ENCODE data around the gene FAM110D. TPM values are rescaled to one million over a fixed set of nuclear protein-coding genes. Genes with fewer than 3 reads are reported as not detected.

Gene FAM110D
- total and polyA plus RNA-seq, 7 experiments from 2014 or later: not detected

DNA sequence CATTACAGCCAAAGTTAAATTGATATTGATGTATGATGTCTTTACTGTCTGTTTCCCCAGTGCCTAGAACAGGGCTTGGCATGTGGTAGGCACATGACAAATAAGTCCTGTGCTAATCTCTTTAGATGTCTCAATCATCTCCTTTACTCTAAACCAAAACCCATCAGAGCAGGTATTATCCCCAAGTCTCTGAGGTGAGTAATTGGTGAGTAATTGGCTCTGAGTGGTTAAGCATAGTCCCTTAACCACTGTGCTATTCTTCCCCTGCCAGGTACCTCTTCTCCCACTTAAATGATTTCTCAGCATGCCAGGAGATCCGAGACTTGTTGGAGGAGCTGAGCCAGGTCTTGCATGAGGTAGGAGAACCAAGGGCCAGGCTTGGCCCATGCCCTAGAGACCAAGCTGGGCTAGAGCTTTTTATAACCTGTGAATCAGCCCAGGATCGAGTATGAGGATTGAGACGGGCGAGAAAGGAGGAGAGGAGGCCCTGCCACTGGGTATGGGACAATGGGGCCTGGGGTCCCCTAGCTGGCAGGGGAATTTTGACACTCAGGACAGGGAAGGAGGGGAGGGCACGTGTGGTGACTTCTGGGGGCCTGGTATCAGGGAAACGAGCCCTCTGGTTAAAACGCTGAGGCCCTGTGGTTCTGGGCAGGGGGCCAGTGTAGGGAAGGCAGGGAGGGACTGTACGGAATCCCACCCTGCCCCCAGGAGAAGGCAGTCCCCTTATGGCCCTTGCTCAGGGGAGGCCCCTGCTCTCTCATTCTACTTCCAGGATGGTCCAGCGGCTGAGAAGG, 22.9 kb downstream of the FAM110D start:
- CTCF ChIA-PET: no interaction called here
- Mint-ChIP-seq H3K27me3 (no peaks in the 10 kb centered on the region), H3K9me3 (peaks cover 0 to 2% (median 0%) of the 10 kb centered on the region in 11 donors), H3K4me3 (no peak overlapping the region), H3K4me1 (peaks cover 0 to 4% (median 0%) of the 10 kb centered on the region in 7 donors), H3K36me3 (no peaks in the 10 kb centered on the region), H3K27ac (peak overlapping the region in 2 of 9 donors; percentile 35 to 72)
- Histone ChIP-seq H3K9me3 (ENCODE audit: control insufficient read depth in 2 of 3, low read length in 3 of 3) (no peaks in the 10 kb centered on the region), H3K4me3 (ENCODE audit: low read length) (no peak overlapping the region), H3K36me3 (ENCODE audit: control insufficient read depth in 2 of 3, insufficient read depth in 3 of 3, low read length in 3 of 3) (no peaks in the 10 kb centered on the region), H3K4me1 (ENCODE audit: control insufficient read depth in 2 of 2, insufficient read depth in 2 of 2, low read length in 2 of 2) (no peaks in the 10 kb centered on the region), H3K27ac (ENCODE audit: low read depth, low read length) (no peak overlapping the region), H3K27me3 (ENCODE audit: control insufficient read depth in 2 of 2, insufficient read depth in 2 of 2, low read length in 2 of 2) (no peaks in the 10 kb centered on the region)
- no peak for ATAC-seq
- DNase-seq: no peak
- POLR2A ChIA-PET: interaction anchor here (0.6 kb wide), 1 partner anchor 210 kb away, joined by 3 read pairs; no protein-coding TSS in a partner anchor
- intact Hi-C loops (cut with micrococcal nuclease): no loop called here

DNA sequence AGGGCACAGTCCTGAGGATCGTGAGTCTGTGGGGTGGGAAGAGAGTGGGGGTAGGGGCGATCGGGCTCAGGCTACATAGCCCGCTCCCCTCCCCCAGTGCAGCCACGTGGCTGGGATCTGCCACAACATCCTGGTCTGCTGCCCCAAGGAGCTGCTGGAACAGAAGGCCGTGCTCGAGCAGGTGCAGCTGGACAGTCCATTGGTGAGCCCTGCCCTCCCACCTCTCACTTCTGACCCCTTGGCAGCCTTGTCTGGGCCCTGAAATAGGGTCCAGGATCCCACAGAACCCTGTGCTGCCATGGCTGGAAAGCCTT, 23.5 kb downstream of the FAM110D start:
- ATAC-seq: no peak
- Histone ChIP-seq H3K4me1 (ENCODE audit: control insufficient read depth in 2 of 2, insufficient read depth in 2 of 2, low read length in 2 of 2) (no peaks in the 10 kb centered on the region), H3K27ac (ENCODE audit: low read depth, low read length) (no peak overlapping the region), H3K4me3 (ENCODE audit: low read length) (no peak overlapping the region), H3K9me3 (ENCODE audit: control insufficient read depth in 2 of 3, low read length in 3 of 3) (no peaks in the 10 kb centered on the region), H3K36me3 (ENCODE audit: control insufficient read depth in 2 of 3, insufficient read depth in 3 of 3, low read length in 3 of 3) (no peaks in the 10 kb centered on the region), H3K27me3 (ENCODE audit: control insufficient read depth in 2 of 2, insufficient read depth in 2 of 2, low read length in 2 of 2) (no peaks in the 10 kb centered on the region)
- Mint-ChIP-seq H3K4me1 (peaks cover 0 to 3% (median 0%) of the 10 kb centered on the region in 7 donors), H3K9me3 (peaks cover 0 to 2% (median 0%) of the 10 kb centered on the region in 11 donors), H3K4me3 (no peak overlapping the region), H3K27ac (no peak overlapping the region), H3K27me3 (no peaks in the 10 kb centered on the region), H3K36me3 (no peaks in the 10 kb centered on the region)
- intact Hi-C loops (cut with micrococcal nuclease): no loop called here
- CTCF ChIA-PET: no interaction called here
- no peak for DNase-seq
- POLR2A ChIA-PET: no interaction called here

DNA sequence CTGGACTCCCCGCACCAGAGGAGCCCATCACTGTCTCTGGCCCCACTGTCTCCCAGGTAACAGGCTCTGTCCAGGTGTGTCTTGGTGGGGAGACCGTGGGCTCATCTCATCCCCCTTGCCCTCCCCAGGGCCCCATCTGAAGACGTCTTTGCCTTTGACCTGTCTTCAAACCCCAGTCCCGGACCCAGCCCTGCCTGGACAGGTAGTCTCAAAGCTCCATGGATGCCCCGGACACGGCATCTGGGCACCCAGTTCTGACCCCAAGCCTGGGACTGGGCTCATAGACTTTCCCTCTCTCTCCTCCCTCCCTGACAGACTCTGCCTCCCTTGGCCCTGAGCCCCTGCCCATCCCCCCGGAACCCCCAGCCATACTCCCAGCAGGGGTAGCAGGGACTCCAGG, 25.2 kb downstream of the FAM110D start:
- Mint-ChIP-seq H3K36me3 (no peaks in the 10 kb centered on the region), H3K4me1 (peaks cover 0 to under 1% (median 0%) of the 10 kb centered on the region in 7 donors), H3K27ac (peak overlapping the region in 1 of 9 donors; percentile 11), H3K4me3 (no peak overlapping the region), H3K27me3 (no peaks in the 10 kb centered on the region), H3K9me3 (peaks cover 0 to 2% (median 0%) of the 10 kb centered on the region in 11 donors)
- Histone ChIP-seq H3K36me3 (ENCODE audit: control insufficient read depth in 2 of 3, insufficient read depth in 3 of 3, low read length in 3 of 3) (no peaks in the 10 kb centered on the region), H3K27ac (ENCODE audit: low read depth, low read length) (no peak overlapping the region), H3K4me3 (ENCODE audit: low read length) (no peak overlapping the region), H3K4me1 (ENCODE audit: control insufficient read depth in 2 of 2, insufficient read depth in 2 of 2, low read length in 2 of 2) (no peaks in the 10 kb centered on the region), H3K9me3 (ENCODE audit: control insufficient read depth in 2 of 3, low read length in 3 of 3) (no peaks in the 10 kb centered on the region), H3K27me3 (ENCODE audit: control insufficient read depth in 2 of 2, insufficient read depth in 2 of 2, low read length in 2 of 2) (no peaks in the 10 kb centered on the region)
- intact Hi-C loops (cut with micrococcal nuclease): no loop called here
- DNase-seq (no peak), ATAC-seq (no peak)
- POLR2A ChIA-PET: no interaction called here
- CTCF ChIA-PET: no interaction called here

DNA sequence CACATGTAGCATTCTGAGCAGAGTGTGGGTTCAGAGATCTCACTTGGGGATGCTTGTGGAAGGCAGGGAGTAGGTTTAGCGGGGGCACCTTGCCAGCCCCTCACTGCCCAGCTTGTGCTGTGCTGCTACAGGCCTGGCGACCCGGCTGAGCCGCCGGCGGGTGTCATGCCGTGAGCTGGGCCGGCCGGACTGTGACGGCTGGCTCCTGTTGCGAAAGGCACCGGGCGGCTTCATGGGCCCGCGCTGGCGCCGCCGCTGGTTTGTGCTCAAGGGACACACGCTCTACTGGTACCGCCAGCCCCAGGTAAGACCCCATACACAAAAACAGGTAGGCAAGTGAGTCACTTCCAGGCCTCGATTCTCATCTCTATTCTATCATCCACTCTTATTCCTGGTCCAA, 26.0 kb downstream of the FAM110D start:
- POLR2A ChIA-PET: interaction anchor here (0.6 kb wide), 1 partner anchor 17 kb away, joined by 3 read pairs; no protein-coding TSS in a partner anchor

DNA sequence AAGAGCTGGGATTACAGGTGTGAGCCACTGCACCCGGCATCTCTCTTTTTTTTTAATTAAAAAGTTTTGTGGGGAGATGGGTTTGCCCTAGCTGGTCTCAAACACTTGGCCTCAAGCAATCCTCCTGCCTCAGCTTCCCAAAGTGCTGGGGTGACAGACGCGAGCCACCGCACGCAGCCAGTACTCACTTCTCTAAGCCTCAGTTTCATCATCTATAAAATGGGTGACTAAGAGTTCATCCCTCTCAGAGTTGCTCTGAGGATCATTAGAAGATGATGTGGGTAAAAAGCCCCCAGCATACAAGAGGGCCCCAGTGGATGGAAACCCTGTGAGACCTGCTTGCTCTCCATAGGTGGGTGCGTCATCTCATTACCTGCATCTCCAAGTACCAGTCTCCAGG, 29.0 kb downstream of the FAM110D start:
- intact Hi-C loops (cut with micrococcal nuclease): no loop called here
- H3K9me3 ChIP-seq (ENCODE audit: control insufficient read depth in 2 of 3, low read length in 3 of 3): no peaks in the 10 kb centered on the region
- POLR2A ChIA-PET: no interaction called here
- no peaks in the 10 kb centered on the region for H3K36me3 ChIP-seq (ENCODE audit: control insufficient read depth in 2 of 3, insufficient read depth in 3 of 3, low read length in 3 of 3)
- Mint-ChIP-seq H3K27me3 (peaks cover 0 to 2% (median 0%) of the 10 kb centered on the region in 5 donors), H3K4me1 (peaks cover 6 to 22% (median 18%) of the 10 kb centered on the region in 7 donors), H3K9me3 (peaks cover 0 to 2% (median 0%) of the 10 kb centered on the region in 11 donors), H3K4me3 (no peak overlapping the region), H3K27ac (no peak overlapping the region), H3K36me3 (peaks cover 0 to 2% (median 0%) of the 10 kb centered on the region in 5 donors)
- no peak overlapping the region for H3K27ac ChIP-seq (ENCODE audit: low read depth, low read length)
- H3K4me1 ChIP-seq (ENCODE audit: control insufficient read depth in 2 of 2, insufficient read depth in 2 of 2, low read length in 2 of 2): peaks cover 0 to 8% of the 10 kb centered on the region in 2 donors
- CTCF ChIA-PET: interaction anchor here (0.6 to 1.1 kb wide), 3 partner anchors 14 to 336 kb away, joined by 3 to 6 read pairs (median 5); no protein-coding TSS in a partner anchor
- H3K4me3 ChIP-seq (ENCODE audit: low read length): no peak overlapping the region
- ATAC-seq (no peak), DNase-seq (no peak)
- H3K27me3 ChIP-seq (ENCODE audit: control insufficient read depth in 2 of 2, insufficient read depth in 2 of 2, low read length in 2 of 2): no peaks in the 10 kb centered on the region

More for the DNA sequence above, 26.0 kb downstream of the FAM110D start:
- Mint-ChIP-seq H3K9me3 (peaks cover 0 to 2% (median 0%) of the 10 kb centered on the region in 11 donors), H3K27me3 (no peaks in the 10 kb centered on the region), H3K4me3 (no peak overlapping the region), H3K27ac (no peak overlapping the region), H3K36me3 (no peaks in the 10 kb centered on the region), H3K4me1 (peaks cover 0 to 4% (median 0%) of the 10 kb centered on the region in 7 donors)
- no peak for DNase-seq
- Histone ChIP-seq H3K36me3 (ENCODE audit: control insufficient read depth in 2 of 3, insufficient read depth in 3 of 3, low read length in 3 of 3) (no peaks in the 10 kb centered on the region), H3K27ac (ENCODE audit: low read depth, low read length) (no peak overlapping the region), H3K27me3 (ENCODE audit: control insufficient read depth in 2 of 2, insufficient read depth in 2 of 2, low read length in 2 of 2) (no peaks in the 10 kb centered on the region), H3K9me3 (ENCODE audit: control insufficient read depth in 2 of 3, low read length in 3 of 3) (no peaks in the 10 kb centered on the region), H3K4me3 (ENCODE audit: low read length) (no peak overlapping the region), H3K4me1 (ENCODE audit: control insufficient read depth in 2 of 2, insufficient read depth in 2 of 2, low read length in 2 of 2) (no peaks in the 10 kb centered on the region)
- CTCF ChIA-PET: no interaction called here
- ATAC-seq: no peak
- intact Hi-C loops (cut with micrococcal nuclease): no loop called here

DNA sequence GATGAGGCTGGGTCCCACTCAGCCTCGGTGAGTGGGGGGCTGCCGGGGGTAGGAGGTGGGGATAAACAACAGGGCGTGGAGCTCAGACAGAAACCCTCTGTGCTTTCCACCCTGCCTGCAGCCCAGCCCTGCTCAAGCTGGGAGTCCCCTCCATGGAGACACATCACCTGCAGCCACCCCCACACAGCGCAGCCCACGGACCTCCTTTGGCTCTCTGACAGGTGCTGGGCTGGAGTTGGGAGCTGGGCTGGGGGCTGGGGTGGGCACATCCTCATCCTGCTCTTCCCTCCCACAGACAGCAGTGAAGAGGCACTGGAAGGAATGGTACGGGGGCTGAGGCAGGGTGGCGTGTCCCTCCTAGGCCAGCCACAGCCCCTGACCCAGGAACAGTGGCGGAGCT, 29.6 kb downstream of the FAM110D start:
- Mint-ChIP-seq H3K27me3 (peaks cover 0 to 2% (median 0%) of the 10 kb centered on the region in 5 donors), H3K4me3 (no peak overlapping the region), H3K4me1 (peaks cover 6 to 28% (median 18%) of the 10 kb centered on the region in 7 donors), H3K36me3 (peaks cover 0 to 2% (median 0%) of the 10 kb centered on the region in 5 donors), H3K27ac (no peak overlapping the region), H3K9me3 (peaks cover 0 to 2% (median 0%) of the 10 kb centered on the region in 11 donors)
- DNase-seq (no peak), ATAC-seq (no peak)
- no peaks in the 10 kb centered on the region for H3K9me3 ChIP-seq (ENCODE audit: control insufficient read depth in 2 of 3, low read length in 3 of 3)
- intact Hi-C loops (cut with micrococcal nuclease): no loop called here
- ChIA-PET POLR2A (no interaction called here), CTCF (interaction anchor here (1.4 kb wide), 1 partner anchor 18 kb away, joined by 4 read pairs; the partner anchor contains the start of gene ZNF593)
- H3K27me3 ChIP-seq (ENCODE audit: control insufficient read depth in 2 of 2, insufficient read depth in 2 of 2, low read length in 2 of 2): no peaks in the 10 kb centered on the region
- peaks cover 0 to 8% of the 10 kb centered on the region in 2 donors for H3K4me1 ChIP-seq (ENCODE audit: control insufficient read depth in 2 of 2, insufficient read depth in 2 of 2, low read length in 2 of 2)
- H3K4me3 ChIP-seq (ENCODE audit: low read length): no peak overlapping the region
- no peak overlapping the region for H3K27ac ChIP-seq (ENCODE audit: low read depth, low read length)
- no peaks in the 10 kb centered on the region for H3K36me3 ChIP-seq (ENCODE audit: control insufficient read depth in 2 of 3, insufficient read depth in 3 of 3, low read length in 3 of 3)
